Mesenchymal stem cell (in vitro differentiated cells and primary cell): ENCODE data around the gene KCNMB2.

Experiments
- DNase-seq: peaks from one replicate; pipeline ENCODE4 v3.0.0-alpha.2; 2013
- H2AFZ ChIP-seq: one replicate; pipeline ENCODE4 v1.6.1; 2013; ENCODE audit warnings: low read depth, mild to moderate bottlenecking, control low read depth, inconsistent platforms, low read length, moderate library complexity
- H2AK5ac ChIP-seq: 2 replicates; pipeline ENCODE4 v1.6.1; 2013; ENCODE audit warnings: low read length, moderate library complexity, mild to moderate bottlenecking, inconsistent platforms; ENCODE audit not compliant: severe bottlenecking
- H2BK120ac ChIP-seq: one replicate; pipeline ENCODE4 v1.6.1; 2013; ENCODE audit warnings: low read depth, mild to moderate bottlenecking, inconsistent platforms, low read length, moderate library complexity
- H2BK12ac ChIP-seq, 2 experiments: one replicate each; pipeline ENCODE4 v1.6.1; 2013; ENCODE audit warnings: inconsistent platforms in 2 of 2, low read length in 2 of 2, mild to moderate bottlenecking in 2 of 2, moderate library complexity in 2 of 2, control low read depth in 1 of 2
- H2BK15ac ChIP-seq: one replicate; pipeline ENCODE4 v1.6.1; 2013; ENCODE audit warnings: mild to moderate bottlenecking, low read depth, inconsistent platforms; ENCODE audit not compliant: poor library complexity, severe bottlenecking
- H2BK5ac ChIP-seq: 2 replicates; pipeline ENCODE4 v1.6.1; 2013; ENCODE audit warnings: low read depth, mild to moderate bottlenecking, low read length, control low read depth, inconsistent platforms; ENCODE audit not compliant: poor library complexity, severe bottlenecking
- H3K14ac ChIP-seq, 2 experiments: one replicate each; pipeline ENCODE4 v1.6.1; 2013; ENCODE audit warnings: inconsistent platforms in 2 of 2, low read length in 2 of 2, control low read depth in 1 of 2, mild to moderate bottlenecking in 1 of 2, moderate library complexity in 1 of 2
- H3K18ac ChIP-seq, 2 experiments: one replicate each; pipeline ENCODE4 v1.6.1; 2013; ENCODE audit warnings: inconsistent platforms in 2 of 2, low read length in 2 of 2, control low read depth in 1 of 2, low read depth in 1 of 2, mild to moderate bottlenecking in 1 of 2
- H3K23ac ChIP-seq, 2 experiments: one replicate each; pipeline ENCODE4 v1.6.1; 2013; ENCODE audit warnings: inconsistent platforms in 2 of 2, low read length in 2 of 2, mild to moderate bottlenecking in 2 of 2, moderate library complexity in 2 of 2, control low read depth in 1 of 2
- H3K27ac ChIP-seq: 2 replicates; pipeline ENCODE4 v1.5.1; 2013; ENCODE audit warnings: mild to moderate bottlenecking, moderate library complexity, low read length, control low read depth, inconsistent platforms; ENCODE audit not compliant: poor library complexity, severe bottlenecking
- H3K27me3 ChIP-seq, 2 experiments: 2 replicates each; pipeline versions ENCODE4 v1.6.1 to v1.7.0; 2013; ENCODE audit warnings: low read length in 2 of 2, mild to moderate bottlenecking in 2 of 2, moderate library complexity in 2 of 2, control low read depth in 1 of 2, inconsistent platforms in 1 of 2; ENCODE audit not compliant: control insufficient read depth in 1 of 2, insufficient read depth in 1 of 2
- H3K36me3 ChIP-seq, 2 experiments: 2 replicates each; pipeline versions ENCODE4 v1.6.1 to v1.7.0; 2013; ENCODE audit warnings: low read length in 2 of 2, control low read depth in 1 of 2, inconsistent platforms in 1 of 2, low read depth in 1 of 2, mild to moderate bottlenecking in 1 of 2; ENCODE audit not compliant: insufficient read depth in 2 of 2, control insufficient read depth in 1 of 2
- H3K4ac ChIP-seq, 2 experiments: one replicate each; pipeline ENCODE4 v1.6.1; 2013; ENCODE audit warnings: inconsistent platforms in 2 of 2, low read length in 2 of 2, mild to moderate bottlenecking in 2 of 2, moderate library complexity in 2 of 2, control low read depth in 1 of 2, low read depth in 1 of 2
- H3K4me1 ChIP-seq: 2 replicates; pipeline ENCODE4 v1.6.1; 2013; ENCODE audit warnings: low read depth, low read length, control low read depth; ENCODE audit not compliant: control insufficient read depth, insufficient read depth
- H3K4me2 ChIP-seq: 2 replicates; pipeline ENCODE4 v1.6.1; 2013; ENCODE audit warnings: low read length, mild to moderate bottlenecking, inconsistent platforms; ENCODE audit not compliant: poor library complexity, severe bottlenecking
- H3K4me3 ChIP-seq, 2 experiments: 2 replicates each; pipeline versions ENCODE4 v1.5.1 to v1.7.0; 2013; ENCODE audit warnings: low read length in 2 of 2, mild to moderate bottlenecking in 2 of 2, control low read depth in 1 of 2, low read depth in 1 of 2; ENCODE audit not compliant: insufficient read depth in 1 of 2
- H3K79me1 ChIP-seq: replicated peaks from 2 replicates; pipeline ENCODE4 v1.6.1; 2013; ENCODE audit warnings: mild to moderate bottlenecking, control low read depth, low read length, inconsistent platforms; ENCODE audit not compliant: poor library complexity, severe bottlenecking
- H3K9ac ChIP-seq: 2 replicates; pipeline ENCODE4 v1.7.0; 2013; ENCODE audit warnings: mild to moderate bottlenecking, low read length, moderate library complexity
- H3K9me3 ChIP-seq: 2 replicates; pipeline ENCODE4 v1.7.0; 2013; ENCODE audit warnings: mild to moderate bottlenecking, low read length; ENCODE audit not compliant: control insufficient read depth
- H4K8ac ChIP-seq: one replicate; pipeline ENCODE4 v1.6.1; 2013; ENCODE audit warnings: inconsistent platforms, mild to moderate bottlenecking, low read length, moderate library complexity
- H4K91ac ChIP-seq: one replicate; pipeline ENCODE4 v1.6.1; 2013; ENCODE audit warnings: mild to moderate bottlenecking, low read length, inconsistent platforms
- WGBS: methylation state at CpG from one replicate; pipeline ENCODE4 v1.1.7; 2013; ENCODE audit warnings: mixed read lengths; 5-methylcytosine and 5-hydroxymethylcytosine counted together

Gene KCNMB2

GRCh38 chr3:178750639-178751300 lies 214.5 kb downstream of the KCNMB2 start:
- Histone ChIP-seq H3K9ac (no peak overlapping the region), H3K4me1 (no peaks in the 10 kb centered on the region), H2BK5ac (no peak overlapping the region), H3K27ac (no peak overlapping the region), H4K8ac (no peak overlapping the region), H2AK5ac (no peak overlapping the region), H3K18ac (peak overlapping the region in 1 of 2 experiments; percentile 19), H3K27me3 (no peaks in the 10 kb centered on the region), H3K4me3 (no peak overlapping the region), H2BK120ac (peak overlapping the region; percentile 8), H3K36me3 (no peaks in the 10 kb centered on the region), H3K4me2 (no peak overlapping the region), H2BK12ac (no peak overlapping the region), H3K23ac (no peak overlapping the region), H3K79me1 (no peaks in the 10 kb centered on the region), H3K4ac (no peak overlapping the region), H3K9me3 (no peaks in the 10 kb centered on the region), H2BK15ac (no peak overlapping the region), H3K14ac (no peak overlapping the region), H2AFZ (no peak overlapping the region), H4K91ac (no peak overlapping the region)
- DNase-seq = no peak
- WGBS = 93% methylated on average over 3 of the region's 3 CpGs

GRCh38 chr3:178752843-178753242 lies 216.6 kb downstream of the KCNMB2 start:
- Histone ChIP-seq H2BK15ac (no peak overlapping the region), H3K27ac (no peak overlapping the region), H3K14ac (no peak overlapping the region), H3K9ac (no peak overlapping the region), H3K9me3 (no peaks in the 10 kb centered on the region), H2AFZ (no peak overlapping the region), H3K4me2 (no peak overlapping the region), H4K91ac (no peak overlapping the region), H2AK5ac (no peak overlapping the region), H3K23ac (no peak overlapping the region), H3K79me1 (no peaks in the 10 kb centered on the region), H3K27me3 (no peaks in the 10 kb centered on the region), H3K36me3 (no peaks in the 10 kb centered on the region), H3K4ac (no peak overlapping the region), H2BK120ac (no peak overlapping the region), H2BK12ac (no peak overlapping the region), H3K4me3 (no peak overlapping the region), H3K18ac (no peak overlapping the region), H4K8ac (no peak overlapping the region), H3K4me1 (no peaks in the 10 kb centered on the region), H2BK5ac (no peak overlapping the region)
- 100% methylated on average over 1 of the region's 2 CpGs for WGBS
- DNase-seq = no peak

GRCh38 chr3:178754852-178755510 lies 218.7 kb downstream of the KCNMB2 start:
- Histone ChIP-seq H3K9ac (no peak overlapping the region), H3K18ac (no peak overlapping the region), H2AK5ac (no peak overlapping the region), H4K8ac (no peak overlapping the region), H3K79me1 (no peaks in the 10 kb centered on the region), H3K4me1 (no peaks in the 10 kb centered on the region), H2AFZ (no peak overlapping the region), H4K91ac (no peak overlapping the region), H3K27ac (no peak overlapping the region), H3K27me3 (no peaks in the 10 kb centered on the region), H2BK15ac (no peak overlapping the region), H3K23ac (no peak overlapping the region), H2BK12ac (no peak overlapping the region), H2BK120ac (no peak overlapping the region), H3K9me3 (no peaks in the 10 kb centered on the region), H2BK5ac (no peak overlapping the region), H3K14ac (no peak overlapping the region), H3K4me2 (no peak overlapping the region), H3K36me3 (no peaks in the 10 kb centered on the region), H3K4ac (no peak overlapping the region), H3K4me3 (no peak overlapping the region)
- DNase-seq = no peak
- 89% methylated on average over 6 of the region's 7 CpGs for WGBS

GRCh38 chr3:178761024-178761423 lies 224.8 kb downstream of the KCNMB2 start:
- Histone ChIP-seq H3K23ac (no peak overlapping the region), H2BK5ac (no peak overlapping the region), H3K18ac (no peak overlapping the region), H3K4me1 (no peaks in the 10 kb centered on the region), H2BK12ac (no peak overlapping the region), H2BK120ac (no peak overlapping the region), H2AFZ (no peak overlapping the region), H3K9me3 (no peaks in the 10 kb centered on the region), H3K36me3 (no peaks in the 10 kb centered on the region), H3K79me1 (no peaks in the 10 kb centered on the region), H3K27me3 (no peaks in the 10 kb centered on the region), H3K4me2 (no peak overlapping the region), H2AK5ac (no peak overlapping the region), H4K91ac (no peak overlapping the region), H4K8ac (no peak overlapping the region), H3K27ac (no peak overlapping the region), H2BK15ac (no peak overlapping the region), H3K4me3 (no peak overlapping the region), H3K9ac (no peak overlapping the region), H3K4ac (no peak overlapping the region), H3K14ac (no peak overlapping the region)
- DNase-seq = no peak
- WGBS = 85% methylated on average over 3 of the region's 4 CpGs
